HG02763 (cell line): Measurements from ENCODE around the gene PRKAG2.

Source experiments
- ATAC-seq: cut with Tn5 transposase; IDR thresholded peaks from one replicate; pipeline ENCODE4 v1.9.1; 2021; ENCODE audit warnings: mild to moderate bottlenecking, moderate library complexity; ENCODE audit not compliant: unreplicated experiment

Gene PRKAG2

DNA sequence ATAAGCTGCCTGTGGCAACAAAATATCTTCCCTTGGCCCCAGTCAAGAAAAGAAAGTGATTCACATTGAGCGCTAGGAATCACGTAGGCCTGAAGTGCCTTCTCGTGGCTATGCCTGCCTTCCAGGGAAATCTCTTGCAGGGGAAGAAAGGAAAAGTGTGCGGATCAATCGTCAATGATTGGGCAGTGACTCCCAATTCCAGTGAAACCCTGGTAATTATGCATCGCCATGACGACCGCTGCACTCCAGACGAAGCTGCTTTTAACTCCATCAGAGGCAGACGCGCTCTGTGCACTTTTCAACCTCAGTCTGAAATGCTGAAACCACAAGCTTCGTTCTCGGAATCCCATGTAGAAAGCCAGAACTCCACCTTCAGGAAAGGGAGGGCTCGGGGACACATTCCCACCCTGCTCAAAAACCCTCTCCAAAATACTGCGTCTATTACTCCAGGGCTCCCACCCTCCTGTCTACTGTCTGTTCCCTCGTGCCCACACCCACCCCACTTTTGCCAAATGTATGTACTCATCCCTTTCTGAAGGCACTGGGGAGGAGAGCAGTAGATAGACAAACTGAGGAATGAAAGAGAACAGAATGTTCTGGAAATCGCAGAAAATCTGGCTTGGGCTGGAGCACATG lies 24.2 kb upstream of the PRKAG2 start:
- no peak for ATAC-seq

DNA sequence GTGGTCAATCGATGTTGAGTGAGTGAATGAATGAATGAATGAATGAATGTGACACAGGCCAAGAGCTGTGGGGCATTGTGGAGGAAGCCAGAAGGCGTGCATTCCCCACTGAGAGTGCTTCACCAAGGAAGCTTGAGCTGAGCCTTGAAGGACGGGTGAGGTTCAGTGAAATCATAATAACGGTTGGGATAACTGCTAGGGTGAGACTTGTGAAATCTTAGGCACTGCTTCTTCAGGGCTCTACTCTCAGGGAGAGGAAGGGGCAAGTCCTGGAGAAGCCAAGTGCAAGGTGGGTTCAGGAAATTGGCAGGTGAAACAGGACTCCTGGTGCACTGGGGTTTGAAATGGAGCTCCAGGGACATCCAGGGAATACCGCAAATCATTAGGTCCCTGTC lies 23.7 kb upstream of the PRKAG2 start:
- ATAC-seq = no peak

DNA sequence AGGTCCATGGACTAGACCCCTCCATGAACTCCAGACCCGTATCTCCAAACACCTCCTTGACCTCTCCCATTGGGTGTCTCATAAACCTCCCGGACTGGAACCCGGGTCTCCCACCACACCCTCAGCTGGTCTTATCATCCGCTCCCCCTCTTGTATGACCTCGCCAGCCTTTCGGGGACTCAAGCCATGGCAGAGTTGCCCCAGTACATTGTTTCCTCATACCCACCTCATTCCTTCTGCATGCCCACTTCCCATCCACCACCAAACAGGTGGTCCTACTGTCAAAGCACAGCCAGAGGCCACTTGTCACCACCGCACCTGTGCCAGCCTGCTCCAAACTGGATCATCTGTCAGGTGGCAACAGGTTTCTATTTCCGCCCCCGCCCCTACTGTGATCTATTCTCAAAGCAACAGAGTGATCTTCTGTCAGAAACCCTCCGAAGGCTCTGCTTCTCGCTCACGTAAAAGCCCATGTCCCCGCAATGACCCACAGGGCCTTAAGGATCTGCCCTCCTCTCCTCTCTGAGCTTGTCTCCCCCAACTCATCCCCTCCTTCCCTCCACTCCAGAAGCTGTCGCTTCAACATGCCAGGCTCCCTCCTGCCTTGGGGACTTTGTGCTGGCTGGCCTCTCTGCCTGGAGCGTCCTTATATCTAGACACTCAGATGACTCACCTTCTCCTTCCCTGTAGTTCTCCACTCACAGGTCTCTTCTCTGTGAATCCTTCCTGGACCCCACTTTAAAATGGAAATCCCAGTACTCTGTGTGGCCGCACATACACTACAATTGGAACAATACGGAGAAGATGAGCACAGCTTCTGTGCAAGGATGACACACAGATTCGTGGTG lies 22.8 kb upstream of the PRKAG2 start:
- ATAC-seq = no peak

DNA sequence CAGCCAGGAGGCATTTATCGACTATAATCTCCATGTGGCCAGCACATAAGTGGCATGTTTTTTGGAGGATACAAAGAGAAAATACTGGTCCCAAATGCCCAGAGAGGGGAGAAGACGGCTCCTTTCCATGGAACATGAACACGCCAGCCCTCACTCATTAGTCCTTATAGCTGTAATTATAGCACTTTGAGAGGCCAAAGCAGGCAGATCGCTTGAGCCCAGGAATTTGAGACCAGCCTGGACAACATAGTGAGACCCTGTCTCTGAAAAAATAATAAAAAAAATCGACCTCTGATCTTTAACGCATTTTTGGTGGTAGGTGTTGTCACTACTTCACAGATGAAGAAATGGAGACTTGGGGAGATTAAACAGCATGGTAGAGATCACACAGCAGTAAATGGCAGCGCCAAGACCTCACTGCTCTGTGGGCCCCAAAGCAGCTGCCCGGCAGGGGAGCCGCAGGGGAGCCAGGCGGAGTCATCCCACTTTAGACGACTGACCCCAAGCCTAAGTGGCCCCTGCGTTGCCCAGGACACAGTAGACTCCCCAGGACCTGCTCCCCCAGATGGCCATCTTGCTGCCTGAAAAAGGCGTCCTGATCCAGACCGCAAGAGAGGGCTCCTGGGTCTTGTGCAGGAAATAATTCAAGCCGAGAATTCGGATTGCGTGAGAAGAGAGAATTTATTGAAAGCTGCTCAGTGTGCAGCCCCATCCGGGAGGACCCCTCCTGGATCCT lies 21.2 kb upstream of the PRKAG2 start:
- no peak for ATAC-seq

DNA sequence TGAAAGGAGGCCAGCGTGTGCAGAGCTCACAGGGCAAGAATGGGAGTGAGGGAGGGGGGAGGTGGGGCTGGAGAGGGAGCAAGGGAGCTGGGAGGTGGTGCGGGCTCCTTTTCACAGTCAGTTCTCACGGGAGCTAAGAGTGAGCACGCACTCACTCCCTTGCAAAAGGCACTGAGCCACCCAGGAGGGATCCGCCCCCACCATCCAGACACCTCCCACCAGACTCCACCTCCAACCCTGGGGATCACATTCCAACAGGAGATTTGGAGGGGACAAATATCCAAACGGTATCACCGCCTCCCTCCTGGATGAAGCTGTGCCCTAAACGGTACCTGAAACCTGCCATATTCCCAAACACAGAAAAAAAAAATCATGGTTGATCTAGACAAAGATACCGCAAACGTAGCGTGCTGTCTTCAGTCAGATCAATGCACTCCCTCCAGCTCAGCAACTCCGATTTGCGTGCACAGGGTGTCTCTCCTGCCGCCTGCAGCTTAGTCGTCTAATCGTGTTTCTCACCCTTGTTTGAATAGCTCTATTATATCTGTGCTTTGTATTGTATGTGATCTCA lies 20.3 kb upstream of the PRKAG2 start:
- no peak for ATAC-seq

DNA sequence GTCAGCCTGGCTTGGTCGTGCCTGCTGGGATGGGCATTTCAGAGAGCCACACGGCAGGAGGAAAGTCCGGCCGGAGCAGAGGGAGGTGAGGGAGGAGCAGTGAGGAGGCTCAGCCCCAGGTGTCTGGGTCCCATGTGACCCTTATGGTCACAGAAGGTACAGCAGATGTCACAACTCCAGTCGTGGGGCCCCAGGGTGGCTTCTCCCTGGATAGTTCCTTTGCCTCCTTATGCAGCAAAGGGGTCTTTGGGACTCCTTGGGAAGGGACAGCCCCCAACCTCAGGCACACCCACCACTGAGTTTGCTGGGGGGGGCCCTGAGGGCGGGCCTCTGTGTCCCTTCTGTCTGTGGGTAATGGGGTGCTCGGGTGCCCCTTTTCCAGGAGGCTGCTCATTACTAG lies 19.6 kb upstream of the PRKAG2 start:
- no peak for ATAC-seq

DNA sequence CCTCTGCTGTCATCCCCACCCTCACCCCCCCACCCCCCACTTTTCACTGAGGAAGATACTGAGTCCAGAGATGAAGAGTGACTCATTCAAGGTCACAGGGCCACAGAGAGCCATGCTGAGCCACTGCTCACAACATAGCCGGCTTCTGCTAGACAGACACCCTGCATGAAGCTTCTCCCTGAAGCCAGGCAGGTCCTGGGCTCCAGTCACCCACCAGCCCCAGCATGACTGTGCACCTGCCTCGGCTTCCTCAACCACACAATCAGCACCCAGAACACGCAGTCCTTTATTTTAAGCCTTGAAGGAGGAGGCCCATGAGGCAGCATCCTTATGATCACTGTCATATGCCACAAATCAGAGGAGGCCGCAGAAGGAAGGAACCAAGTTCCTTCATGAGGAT lies 19.2 kb upstream of the PRKAG2 start:
- no peak for ATAC-seq

DNA sequence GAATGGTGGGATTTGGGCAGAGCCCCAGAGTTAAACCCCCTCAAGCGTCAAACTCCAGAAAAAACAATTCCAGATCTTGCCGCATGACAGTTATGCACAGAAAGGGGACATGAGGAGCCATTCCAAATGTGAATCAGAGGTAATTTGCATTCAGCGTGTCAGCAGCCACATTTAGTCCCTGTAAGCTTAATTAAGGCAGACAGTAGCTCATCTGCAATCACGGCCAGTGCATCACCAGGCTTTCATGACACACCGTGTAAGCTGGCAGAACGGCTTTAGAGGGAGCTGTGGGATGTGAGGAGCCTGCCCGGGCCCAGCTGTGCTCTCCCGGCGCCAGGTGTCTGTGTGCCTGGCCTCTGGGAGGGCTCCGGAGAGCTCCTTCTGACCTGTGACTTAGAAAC lies 18.7 kb upstream of the PRKAG2 start:
- no peak for ATAC-seq

DNA sequence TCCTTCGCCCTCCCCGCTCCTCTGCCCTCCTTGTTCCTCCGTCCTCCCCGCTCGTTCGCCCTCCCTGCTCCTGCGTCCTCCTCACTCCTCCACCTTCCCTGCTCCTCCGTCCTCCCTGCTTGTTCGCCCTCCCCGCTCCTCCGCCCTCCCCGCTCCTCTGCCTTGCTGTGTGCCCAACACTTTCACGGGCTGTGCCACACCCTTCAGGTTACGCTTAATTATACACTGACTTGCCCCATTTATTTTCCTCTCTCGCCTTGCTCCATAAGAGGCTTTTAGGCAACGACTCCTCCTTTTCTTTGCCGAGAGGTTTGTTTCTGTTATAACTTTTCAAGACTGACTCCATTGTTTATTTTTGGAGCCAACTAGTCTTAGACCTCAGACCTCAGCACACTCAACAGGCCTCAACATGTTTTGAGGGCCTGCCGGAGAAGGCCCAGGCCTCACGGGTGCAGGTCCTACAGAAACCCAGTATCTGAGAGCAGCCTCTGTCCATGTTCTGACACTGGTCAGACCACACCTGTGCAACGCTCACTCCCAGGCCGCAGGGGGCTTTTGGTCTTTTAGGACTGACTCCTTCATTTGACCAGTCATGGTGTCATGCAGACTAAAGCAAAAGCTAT lies 18.2 kb upstream of the PRKAG2 start:
- ATAC-seq = no peak

DNA sequence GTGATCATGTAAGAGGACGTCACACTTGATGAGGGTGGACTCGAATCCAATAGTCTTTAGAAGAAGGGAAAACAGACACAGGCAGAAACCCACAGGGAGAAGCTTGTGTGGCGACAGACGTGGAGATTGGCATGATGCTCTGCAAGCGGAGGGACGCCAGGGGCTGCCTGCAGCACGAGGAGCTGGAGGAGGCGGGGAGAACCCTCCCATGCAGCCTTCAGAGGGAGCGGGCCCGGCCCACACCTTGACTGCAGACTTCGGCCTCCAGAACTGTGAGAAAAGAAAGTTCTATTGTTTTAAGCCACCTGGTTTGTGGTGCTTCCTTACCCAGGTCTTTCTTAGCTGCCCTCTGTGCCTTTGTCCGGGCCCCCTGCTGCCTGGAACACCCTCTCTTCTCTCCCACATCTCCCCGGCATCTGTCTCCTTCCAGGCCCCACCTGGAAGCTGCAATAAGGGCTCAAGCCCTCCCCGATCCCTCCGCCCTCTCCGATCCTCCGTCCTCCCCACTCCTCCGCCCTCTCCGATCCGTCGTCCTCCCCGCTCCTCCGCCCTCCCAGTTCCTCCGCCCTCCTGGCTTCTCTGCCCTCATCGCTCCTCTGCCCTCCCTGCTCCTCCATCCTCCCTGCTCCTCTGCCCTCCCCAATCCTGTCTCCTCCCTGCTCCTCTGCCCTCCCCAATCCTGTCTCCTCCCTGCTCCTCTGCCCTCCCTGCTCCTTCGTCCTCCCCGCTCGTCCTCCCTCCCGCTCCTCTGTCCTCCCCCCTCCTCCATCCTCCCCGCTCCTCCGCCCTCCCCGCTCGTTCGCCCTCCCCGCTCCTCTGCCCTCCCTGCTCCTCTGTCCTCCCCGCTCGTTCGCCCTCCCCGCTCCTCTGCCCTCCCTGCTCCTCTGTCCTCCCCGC lies 17.4 kb upstream of the PRKAG2 start:
- ATAC-seq = no peak

DNA sequence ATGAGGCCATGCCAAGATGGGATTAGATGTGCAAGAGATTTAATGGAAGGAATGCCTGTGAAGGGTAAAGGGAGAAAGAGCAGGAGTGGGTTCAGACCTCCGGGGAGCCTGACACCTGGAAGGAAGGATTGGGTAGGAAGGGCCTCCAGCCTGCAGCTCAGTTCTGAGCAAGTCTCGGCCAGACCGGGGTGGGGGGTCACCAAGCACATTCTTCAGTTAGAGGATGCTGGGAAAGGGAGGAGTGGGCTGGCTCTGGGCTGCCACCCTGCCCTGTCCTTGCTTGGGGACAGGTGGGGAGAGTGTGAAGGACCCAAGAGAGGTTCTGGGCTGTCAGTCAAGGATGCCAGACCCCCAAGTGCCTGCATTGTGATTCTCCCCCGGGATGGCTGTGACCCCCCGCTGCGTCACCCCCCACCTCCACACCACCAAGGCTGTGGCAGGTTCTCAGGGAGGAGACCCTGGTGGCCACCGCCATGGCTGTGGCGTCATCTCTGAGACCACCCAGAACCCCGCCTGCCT lies 16.5 kb upstream of the PRKAG2 start:
- no peak for ATAC-seq

DNA sequence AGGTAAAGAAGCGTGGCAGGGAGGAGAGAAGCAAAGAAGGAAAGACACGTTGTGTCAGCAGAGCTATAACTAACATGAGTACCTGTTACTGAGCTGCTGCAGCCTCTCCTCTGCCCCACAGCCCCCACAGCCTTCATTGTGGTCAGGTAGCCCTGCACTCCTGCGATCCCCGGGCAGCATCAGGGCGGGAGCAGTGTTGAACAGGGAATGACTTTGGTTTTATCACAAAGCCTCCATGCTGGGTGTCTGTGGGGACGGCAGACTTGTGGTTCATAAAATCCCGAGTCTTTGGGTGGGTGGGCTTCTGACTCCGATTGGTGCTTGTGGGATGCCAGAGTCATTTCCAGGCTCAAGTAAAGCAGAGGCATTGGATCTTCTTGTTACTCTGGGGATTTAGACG lies 14.8 kb upstream of the PRKAG2 start:
- no peak for ATAC-seq

DNA sequence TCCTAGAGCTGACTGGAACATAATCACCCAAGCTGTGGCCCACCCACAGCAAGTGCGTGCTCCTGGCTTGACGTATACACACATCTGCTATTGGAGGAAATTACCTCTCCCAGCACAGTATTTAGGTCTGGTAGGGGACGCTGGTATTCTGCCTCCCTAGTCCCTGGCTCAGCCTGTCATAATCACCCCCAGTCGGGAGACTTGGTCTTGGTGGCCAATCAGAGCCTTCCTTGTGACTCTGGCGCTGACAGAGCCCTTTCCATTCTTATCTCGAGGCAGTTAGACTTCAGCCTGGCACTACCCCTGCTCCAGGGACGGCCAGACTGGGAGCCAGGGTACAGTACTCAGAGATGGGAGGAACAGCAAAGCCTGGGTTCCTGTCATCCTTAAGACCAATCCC lies 14.3 kb upstream of the PRKAG2 start:
- ATAC-seq = no peak

DNA sequence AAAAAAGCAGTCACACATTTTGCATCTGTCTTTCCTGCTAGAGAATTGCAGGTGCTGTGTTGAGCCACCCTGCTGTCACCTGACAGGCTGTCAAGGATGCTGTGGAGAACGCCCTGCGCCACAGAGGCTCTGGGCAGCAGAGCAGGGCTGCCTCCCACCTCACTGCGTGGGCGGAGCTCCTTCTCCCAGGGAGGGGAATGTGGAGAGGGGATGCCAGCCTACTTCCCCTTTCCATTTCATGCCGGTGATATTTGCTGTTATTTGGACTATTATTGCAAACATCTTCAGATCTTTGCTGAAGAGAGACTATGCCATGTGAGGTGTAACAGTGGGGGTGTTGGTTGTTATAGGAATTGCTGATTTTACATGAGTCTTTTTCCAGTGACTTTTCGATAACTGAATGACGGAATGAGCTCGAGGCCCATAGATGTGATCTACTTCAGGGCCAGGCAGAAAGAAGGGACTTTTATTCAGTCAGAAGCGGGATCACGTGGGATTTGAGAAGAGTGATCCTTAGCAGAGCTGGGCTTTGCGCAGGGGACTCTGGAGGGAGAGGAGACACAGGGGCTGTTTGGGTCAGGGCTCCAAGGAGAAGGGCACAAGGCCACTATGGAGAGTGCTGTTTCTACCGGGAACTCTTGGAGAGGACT lies 13.6 kb upstream of the PRKAG2 start:
- no peak for ATAC-seq

DNA sequence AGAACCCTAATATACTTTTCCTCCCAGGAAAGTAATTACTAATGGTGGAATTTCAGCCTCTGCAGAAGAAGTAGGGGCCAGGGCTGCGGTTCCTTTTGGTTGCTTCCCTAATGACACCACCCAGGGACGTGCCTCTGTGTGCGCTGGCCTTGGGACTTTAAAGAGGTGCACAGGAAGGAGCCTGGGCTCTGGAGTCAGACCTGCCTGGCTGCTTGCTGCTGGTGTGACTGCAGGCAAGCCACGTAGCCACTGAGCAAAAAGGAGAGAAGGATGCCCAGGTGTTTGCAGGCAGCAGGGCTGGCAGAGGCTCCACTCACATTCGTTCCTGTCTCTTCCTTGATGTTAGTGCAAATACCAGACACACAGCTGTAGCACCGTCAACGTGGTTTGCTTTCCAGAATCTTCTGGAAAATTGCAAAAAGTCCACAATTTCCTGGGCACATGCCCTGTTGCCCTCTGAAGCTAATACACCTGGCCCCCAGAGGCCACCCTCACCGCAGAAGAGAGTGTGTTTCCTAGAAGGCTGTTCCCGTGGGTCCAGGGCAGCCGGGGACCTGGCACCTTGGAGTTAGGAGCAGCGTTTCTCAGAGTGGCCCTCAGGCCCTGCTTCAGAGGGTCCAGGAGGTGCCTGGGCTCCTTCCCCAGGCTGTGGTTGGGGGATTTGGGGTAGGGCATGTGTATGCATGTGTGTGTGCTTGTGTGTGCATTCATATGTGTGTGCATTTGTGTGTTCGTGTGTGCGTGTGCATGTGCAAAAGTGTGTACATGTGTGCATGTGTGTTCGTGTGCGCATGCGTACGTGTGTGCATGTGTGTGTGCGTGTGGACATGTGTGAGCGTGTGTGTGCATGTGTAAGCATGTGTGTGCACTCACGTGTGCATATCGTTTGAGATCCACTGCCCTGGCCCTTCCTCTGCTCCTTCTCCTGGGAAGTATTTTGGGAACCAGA lies 12.8 kb upstream of the PRKAG2 start:
- no peak for ATAC-seq

DNA sequence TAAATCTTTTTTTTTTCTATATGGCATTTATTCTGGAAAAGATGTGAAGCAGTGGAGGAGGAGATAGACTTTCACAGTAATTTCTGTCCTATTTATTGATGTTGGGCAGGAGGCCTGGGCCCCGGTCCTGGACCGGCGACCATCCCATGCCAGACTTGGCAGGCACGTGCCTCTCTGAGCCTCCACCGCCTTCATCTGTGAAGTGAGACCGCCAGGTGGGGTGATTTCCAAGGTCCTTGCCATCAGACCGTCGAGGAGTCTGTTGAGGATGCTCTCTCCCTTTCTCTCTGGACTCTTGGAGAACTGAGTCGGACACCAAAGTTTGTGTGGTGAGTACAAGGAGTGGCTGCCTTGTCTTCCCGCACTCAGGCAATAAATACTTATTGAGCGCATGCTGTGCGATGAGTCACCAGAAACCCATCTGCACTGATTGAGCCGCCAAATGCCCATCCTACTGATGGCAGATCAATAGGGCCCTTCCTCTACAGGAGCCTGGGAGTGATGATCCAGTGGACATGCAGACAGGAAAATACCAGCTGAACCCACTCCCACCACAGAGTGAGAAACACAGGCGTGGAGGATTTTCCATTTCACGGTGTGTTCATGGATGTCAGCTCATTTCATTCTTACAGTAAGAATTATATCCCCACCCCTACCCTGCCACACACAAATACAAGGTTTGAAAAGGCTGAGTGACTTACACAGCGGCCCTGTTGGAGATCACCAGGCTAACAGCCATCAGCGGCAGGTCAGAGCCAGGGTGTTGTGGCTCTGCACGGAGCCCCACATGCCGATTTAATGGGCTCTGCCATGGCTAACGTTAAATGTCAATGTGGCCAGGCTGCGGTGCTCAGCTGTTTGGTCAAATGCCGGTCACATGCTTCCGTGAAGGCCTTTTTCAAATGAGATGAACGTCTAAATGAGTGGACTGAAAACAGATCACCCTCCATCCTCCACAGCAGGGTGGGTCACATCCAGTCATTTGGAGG lies 11.5 kb upstream of the PRKAG2 start:
- ATAC-seq = no peak

DNA sequence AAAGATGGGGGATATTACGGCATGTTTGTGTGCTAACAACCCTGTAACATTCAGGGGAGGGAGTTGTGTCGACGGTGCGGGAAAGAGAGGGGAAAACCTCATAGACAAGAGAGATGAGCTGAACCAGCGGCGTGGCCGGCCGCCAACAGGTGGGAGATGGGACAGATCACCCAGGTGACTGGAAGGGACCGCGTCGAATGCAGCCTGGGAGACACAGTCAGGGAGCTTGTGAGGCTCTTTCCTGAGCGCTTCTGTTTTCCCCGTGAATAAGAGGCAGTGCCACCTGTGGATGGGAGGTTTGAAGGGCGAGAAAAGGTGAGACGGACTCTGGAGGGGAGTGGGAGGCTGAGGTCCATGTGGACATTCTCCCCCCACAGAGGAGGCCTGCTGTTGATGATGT lies 9.9 kb upstream of the PRKAG2 start:
- no peak for ATAC-seq
